ENCODE results near the gene SEPTIN3. TPM values are rescaled to one million over a fixed set of nuclear protein-coding genes. Genes with fewer than 3 reads are reported as not detected.

The SEPTIN3 gene
- polyA plus RNA-seq, 6 donors from 2014 or later: not detected

GRCh38 chr22:41974691-41975290 is 5.5 kb downstream of the SEPTIN3 start:
- Mint-ChIP-seq H3K27me3 (peaks cover 37 to 72% (median 71%) of the 10 kb centered on the region in 3 donors), H3K9me3 (no peaks in the 10 kb centered on the region), H3K4me3 (peak overlapping the region in 2 of 8 donors; percentile 61 to 79), H3K27ac (no peak overlapping the region), H3K4me1 (peaks cover 10 to 21% (median 13%) of the 10 kb centered on the region in 3 donors), H3K36me3 (no peaks in the 10 kb centered on the region)
- ATAC-seq (ENCODE audit: low read depth in 2 of 2) (peak in 1 of 2 donors; percentile 13), DNase-seq (no peak)

DNA sequence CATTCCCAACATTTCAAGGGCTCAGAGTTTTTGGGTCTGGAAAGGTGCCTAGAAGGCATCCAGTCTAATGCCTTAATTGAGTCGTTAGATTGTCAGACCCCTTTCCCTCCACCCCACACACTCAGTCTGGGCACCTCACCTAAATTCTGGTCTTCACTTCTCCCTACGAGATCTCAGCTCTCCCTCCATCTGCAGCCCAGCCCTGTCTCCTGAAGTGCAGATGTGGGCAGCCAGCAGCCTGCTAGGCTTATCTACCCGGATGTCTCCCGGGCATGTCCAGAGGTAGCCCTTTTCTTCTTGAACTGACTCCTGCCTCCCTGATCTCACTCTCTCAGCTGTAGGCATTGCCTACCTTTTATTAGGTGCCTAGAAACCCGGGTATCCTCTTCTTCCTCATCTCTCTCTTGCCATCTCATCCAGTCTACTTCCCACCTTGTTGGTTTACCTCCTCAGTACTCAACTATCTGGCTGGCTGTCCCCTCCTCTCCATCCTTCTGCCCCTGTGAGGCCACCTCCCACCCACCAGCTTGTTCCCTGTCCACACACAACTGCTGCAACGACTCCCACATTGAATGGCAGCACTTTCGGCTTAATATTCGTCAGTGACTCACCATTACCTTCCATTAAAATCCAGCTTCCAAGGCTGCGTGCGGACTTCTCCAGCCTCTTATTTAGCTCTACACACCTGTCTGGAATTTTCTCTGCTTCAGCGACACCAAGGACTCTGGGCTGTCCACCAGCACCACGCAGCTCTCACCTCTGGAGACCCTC is 6.2 kb downstream of the SEPTIN3 start:
- DNase-seq (no peak), ATAC-seq (ENCODE audit: low read depth in 2 of 2) (no peak)
- Mint-ChIP-seq H3K36me3 (no peaks in the 10 kb centered on the region), H3K4me3 (peak overlapping the region; percentile 45 to 90 (median 81)), H3K27ac (no peak overlapping the region), H3K9me3 (no peaks in the 10 kb centered on the region), H3K4me1 (peaks cover 10 to 21% (median 13%) of the 10 kb centered on the region in 3 donors), H3K27me3 (peaks cover 37 to 69% (median 68%) of the 10 kb centered on the region in 3 donors)

- Mint-ChIP-seq H3K27ac (peak overlapping the region in 1 of 6 donors; percentile 14), H3K27me3 (peaks cover 37 to 61% (median 60%) of the 10 kb centered on the region in 3 donors), H3K36me3 (no peaks in the 10 kb centered on the region), H3K9me3 (no peaks in the 10 kb centered on the region), H3K4me3 (peak overlapping the region; percentile 45 to 90 (median 81)), H3K4me1 (peaks cover 10 to 21% (median 13%) of the 10 kb centered on the region in 3 donors)
- ATAC-seq (ENCODE audit: low read depth in 2 of 2) (peak; percentile 72 to 75), DNase-seq (peak; percentile 46)
These were observed 7.0 kb downstream of the SEPTIN3 start for GRCh38 chr22:41976070-41976901.

DNA sequence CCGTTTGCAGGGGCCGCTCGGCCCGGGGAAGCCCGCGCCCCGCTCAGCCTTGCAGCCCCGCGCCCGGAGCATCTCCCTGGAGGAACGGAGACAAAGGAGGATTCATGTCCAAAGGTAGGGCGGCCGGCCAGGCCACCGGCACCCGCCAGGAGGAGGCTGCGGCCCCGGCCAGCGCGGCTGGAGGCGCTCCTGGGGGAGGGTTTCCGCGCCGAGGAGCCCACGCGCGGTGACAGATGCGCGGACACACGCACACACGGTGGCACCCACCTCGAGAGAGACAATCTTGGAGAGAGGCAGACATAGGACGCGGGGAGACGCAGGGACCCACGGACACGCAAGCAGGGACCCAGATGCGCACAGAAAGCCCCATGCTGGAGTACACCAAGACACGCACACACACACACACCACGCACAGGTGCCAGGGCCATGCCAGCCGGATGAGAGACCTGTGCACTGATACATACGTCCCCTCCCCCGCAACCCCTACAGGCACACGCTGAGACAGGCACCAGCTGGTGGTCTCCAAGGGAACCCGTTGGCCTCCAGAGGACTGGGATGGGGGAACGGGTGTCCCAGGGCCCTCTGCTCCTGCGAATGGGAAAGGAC is 7.8 kb downstream of the SEPTIN3 start:
- Mint-ChIP-seq H3K4me3 (peak overlapping the region in 7 of 8 donors; percentile 42 to 73 (median 63)), H3K4me1 (peaks cover 10 to 21% (median 13%) of the 10 kb centered on the region in 3 donors), H3K27ac (no peak overlapping the region), H3K27me3 (peaks cover 37 to 53% (median 53%) of the 10 kb centered on the region in 3 donors), H3K36me3 (no peaks in the 10 kb centered on the region), H3K9me3 (no peaks in the 10 kb centered on the region)
- ATAC-seq (ENCODE audit: low read depth in 2 of 2) (peak; percentile 47 to 56), DNase-seq (no peak)

GRCh38 chr22:41978732-41979131 is 9.5 kb downstream of the SEPTIN3 start:
- Mint-ChIP-seq H3K4me1 (peaks cover 6 to 21% (median 13%) of the 10 kb centered on the region in 3 donors), H3K4me3 (peak overlapping the region in 3 of 8 donors; percentile 3 to 57 (median 47)), H3K36me3 (no peaks in the 10 kb centered on the region), H3K27ac (no peak overlapping the region), H3K27me3 (peaks cover 30 to 56% (median 54%) of the 10 kb centered on the region in 3 donors), H3K9me3 (no peaks in the 10 kb centered on the region)
- DNase-seq: no peak
- no peak for ATAC-seq (ENCODE audit: low read depth in 2 of 2)

GRCh38 chr22:41979423-41980250 is 10.4 kb downstream of the SEPTIN3 start:
- H3K27me3 Mint-ChIP-seq: peaks cover 32 to 56% (median 54%) of the 10 kb centered on the region in 3 donors
- DNase-seq: no peak
- no peak for ATAC-seq (ENCODE audit: low read depth in 2 of 2)
- H3K4me3 Mint-ChIP-seq: no peak overlapping the region
- peak overlapping the region in 2 of 6 donors; percentile 5 to 53 for H3K27ac Mint-ChIP-seq
- peaks cover 6 to 21% (median 13%) of the 10 kb centered on the region in 3 donors for H3K4me1 Mint-ChIP-seq
- no peaks in the 10 kb centered on the region for H3K9me3 Mint-ChIP-seq
- H3K36me3 Mint-ChIP-seq: no peaks in the 10 kb centered on the region

DNA sequence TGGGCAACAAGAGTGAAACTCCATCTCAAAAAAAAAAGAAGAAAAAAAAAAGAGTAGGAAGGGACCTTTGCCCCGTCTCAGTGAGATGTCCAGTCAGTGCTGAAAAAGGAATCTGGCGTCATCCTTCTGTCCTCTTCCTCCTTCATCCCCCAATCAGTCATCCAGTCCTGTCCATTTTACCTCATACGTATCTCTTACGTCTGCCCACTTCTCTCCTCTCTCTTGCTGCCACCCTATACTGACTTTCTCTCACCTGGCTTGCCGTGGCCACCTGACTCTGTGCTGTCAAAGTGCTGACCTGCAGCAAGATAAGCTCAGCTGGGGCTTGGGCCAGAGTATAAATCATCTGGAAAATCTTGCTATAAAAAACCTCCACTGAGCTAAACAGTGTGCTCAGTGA is 13.6 kb downstream of the SEPTIN3 start:
- no peak for DNase-seq

DNA sequence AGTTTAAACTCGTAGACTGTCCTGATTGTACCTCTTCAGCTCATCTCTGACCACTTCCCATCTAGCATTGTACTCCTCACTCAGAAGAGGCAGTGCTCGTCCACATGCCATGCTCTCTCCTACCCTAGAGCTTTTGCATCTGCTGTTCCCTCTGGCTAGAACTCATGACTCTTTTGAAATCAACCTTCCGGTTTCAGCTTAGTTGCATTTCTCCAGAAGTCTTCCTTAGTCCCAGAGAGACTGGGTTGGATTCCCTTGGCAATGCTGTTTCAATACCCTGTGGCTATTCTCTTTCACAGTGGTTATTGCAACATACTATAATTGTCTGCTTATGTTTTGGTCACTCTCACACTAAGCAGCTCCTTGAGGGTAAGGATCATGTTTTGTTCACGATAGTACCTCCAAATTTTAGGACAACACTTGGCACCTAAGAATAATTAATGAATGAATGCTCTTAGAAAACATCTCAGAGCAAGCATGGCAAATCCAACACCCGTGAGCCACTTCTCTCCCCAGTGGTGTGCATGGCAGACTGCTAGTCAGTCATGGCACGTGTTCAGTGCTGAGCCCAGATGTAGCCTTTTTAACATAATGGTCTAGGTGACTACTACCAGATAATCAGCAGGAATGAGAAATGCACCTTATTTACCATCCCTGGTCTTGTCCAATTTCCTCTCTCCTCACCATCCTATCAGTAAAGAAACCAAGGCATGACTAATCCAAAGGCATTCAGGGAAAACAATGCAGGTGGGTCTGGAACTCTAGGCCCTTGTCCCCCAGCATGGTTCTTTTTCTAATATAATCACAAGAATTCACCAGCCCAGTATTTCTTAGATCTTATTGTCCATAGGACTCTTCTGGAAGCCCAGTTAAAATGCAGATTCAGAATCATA is 14.5 kb downstream of the SEPTIN3 start:
- H3K9me3 Mint-ChIP-seq: no peaks in the 10 kb centered on the region
- ATAC-seq (ENCODE audit: low read depth in 2 of 2): no peak
- peak overlapping the region in 1 of 8 donors; percentile 10 for H3K4me3 Mint-ChIP-seq
- no peak overlapping the region for H3K27ac Mint-ChIP-seq
- no peaks in the 10 kb centered on the region for H3K36me3 Mint-ChIP-seq
- no peak for DNase-seq
- peaks cover 20 to 42% (median 35%) of the 10 kb centered on the region in 3 donors for H3K27me3 Mint-ChIP-seq
- H3K4me1 Mint-ChIP-seq: no peaks in the 10 kb centered on the region

More for the DNA sequence above, 13.6 kb downstream of the SEPTIN3 start:
- H3K36me3 Mint-ChIP-seq: no peaks in the 10 kb centered on the region
- ATAC-seq (ENCODE audit: low read depth in 2 of 2): no peak
- no peaks in the 10 kb centered on the region for H3K4me1 Mint-ChIP-seq
- peak overlapping the region in 2 of 6 donors; percentile 23 to 26 for H3K27ac Mint-ChIP-seq
- peaks cover 20 to 47% (median 38%) of the 10 kb centered on the region in 3 donors for H3K27me3 Mint-ChIP-seq
- peak overlapping the region in 1 of 8 donors; percentile 47 for H3K4me3 Mint-ChIP-seq
- H3K9me3 Mint-ChIP-seq: no peaks in the 10 kb centered on the region

GRCh38 chr22:41987276-41987675 is 18.0 kb downstream of the SEPTIN3 start:
- Mint-ChIP-seq H3K27me3 (peaks cover 13 to 39% (median 36%) of the 10 kb centered on the region in 3 donors), H3K36me3 (no peaks in the 10 kb centered on the region), H3K4me3 (no peak overlapping the region), H3K27ac (no peak overlapping the region), H3K9me3 (no peaks in the 10 kb centered on the region), H3K4me1 (no peaks in the 10 kb centered on the region)
- DNase-seq (no peak), ATAC-seq (ENCODE audit: low read depth in 2 of 2) (no peak)

DNA sequence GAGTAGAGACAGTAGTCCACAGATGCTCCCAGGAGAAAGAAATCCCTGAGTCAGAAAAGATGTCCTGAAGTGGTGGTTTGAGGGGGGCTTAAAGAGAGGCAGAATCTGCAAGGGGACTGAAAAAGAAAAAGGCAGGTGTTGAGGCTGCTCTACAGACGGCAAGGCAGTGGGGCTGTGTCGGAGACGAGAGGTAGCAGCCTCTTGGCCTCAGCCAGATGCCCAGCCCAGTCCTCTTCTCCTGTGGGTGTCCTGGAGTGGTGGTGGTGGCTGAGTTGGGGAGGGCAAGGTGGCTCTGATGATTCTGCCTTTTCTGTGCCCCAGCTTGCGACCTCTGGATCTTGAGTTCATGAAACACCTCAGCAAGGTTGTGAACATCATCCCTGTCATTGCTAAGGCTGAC is 20.0 kb downstream of the SEPTIN3 start:
- Mint-ChIP-seq H3K36me3 (no peaks in the 10 kb centered on the region), H3K4me3 (no peak overlapping the region), H3K27me3 (peaks cover 5 to 30% (median 26%) of the 10 kb centered on the region in 3 donors), H3K27ac (peak overlapping the region in 1 of 6 donors; percentile 64), H3K9me3 (no peaks in the 10 kb centered on the region), H3K4me1 (no peaks in the 10 kb centered on the region)
- DNase-seq (no peak), ATAC-seq (ENCODE audit: low read depth in 2 of 2) (no peak)

DNA sequence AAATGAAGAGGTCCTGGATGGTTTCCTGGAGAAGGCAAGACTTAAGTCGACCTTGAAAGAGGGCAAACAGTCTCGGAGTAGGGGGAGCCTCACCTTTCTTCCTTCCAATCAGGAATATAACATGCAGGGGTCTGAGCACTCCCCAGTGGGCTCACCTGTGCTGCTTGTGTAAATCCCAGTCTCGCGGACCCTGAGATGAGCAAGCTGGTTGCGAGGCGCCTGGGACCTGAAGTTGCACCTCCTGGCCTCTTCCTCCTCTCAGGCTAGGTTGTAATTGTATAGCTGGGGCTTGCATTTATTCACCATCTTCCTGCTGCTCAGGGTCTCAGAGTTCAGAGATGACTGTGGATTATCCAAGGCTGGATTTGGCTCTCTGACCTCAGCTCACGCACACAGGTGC is 21.9 kb downstream of the SEPTIN3 start:
- DNase-seq (no peak), ATAC-seq (ENCODE audit: low read depth in 2 of 2) (no peak)
- Mint-ChIP-seq H3K4me3 (no peak overlapping the region), H3K4me1 (no peaks in the 10 kb centered on the region), H3K27me3 (peaks cover 6 to 31% (median 27%) of the 10 kb centered on the region in 3 donors), H3K36me3 (no peaks in the 10 kb centered on the region), H3K9me3 (no peaks in the 10 kb centered on the region), H3K27ac (no peak overlapping the region)

Data from naive B cell (primary cell).